GM19238 (cell line): Measurements from ENCODE around the gene PIGQ.

Experiments used
- DNase-seq: peaks from one replicate; pipeline ENCODE4 v3.0.0; 2011; ENCODE audit warnings: low spot score; ENCODE audit not compliant: insufficient read length

PIGQ gene

GRCh38 chr16:569445-570254, at the start of gene PIGQ:
Gene PIGQ (plus strand): TSS chr16:569968. CDS start chr16:574075, 4,107 bp downstream.
- DNase-seq: peak; percentile 96

GRCh38 chr16:520847-521246, 48.9 kb upstream of the PIGQ start:
- no peak for DNase-seq

GRCh38 chr16:521381-522210, 48.2 kb upstream of the PIGQ start:
- DNase-seq: no peak

GRCh38 chr16:522320-523096, 47.3 kb upstream of the PIGQ start:
- no peak for DNase-seq

- no peak for DNase-seq
Observed at GRCh38 chr16:523097-523741, 46.5 kb upstream of the PIGQ start.

GRCh38 chr16:524274-525040, 45.3 kb upstream of the PIGQ start:
- DNase-seq: no peak

- no peak for DNase-seq
Observed at GRCh38 chr16:525123-525519, 44.6 kb upstream of the PIGQ start.

- peak; percentile 54 for DNase-seq
Observed at GRCh38 chr16:525520-526180, 44.1 kb upstream of the PIGQ start.

GRCh38 chr16:526181-527014, 43.4 kb upstream of the PIGQ start:
- DNase-seq: no peak

- DNase-seq: peak; percentile 86
Observed at GRCh38 chr16:527015-527903, 42.5 kb upstream of the PIGQ start, which contains the start of gene CAPN15. Gene CAPN15 (plus strand): TSS chr16:527712. CDS start chr16:546839, 19,127 bp downstream.

- DNase-seq: no peak
Observed at GRCh38 chr16:528111-529011, 41.4 kb upstream of the PIGQ start.

- DNase-seq: no peak
Observed at GRCh38 chr16:529012-529575, 40.7 kb upstream of the PIGQ start.

GRCh38 chr16:530111-530817, 39.5 kb upstream of the PIGQ start:
- no peak for DNase-seq

GRCh38 chr16:531494-532125, 38.2 kb upstream of the PIGQ start:
- DNase-seq: no peak

- DNase-seq: no peak
Observed at GRCh38 chr16:533391-534123, 36.2 kb upstream of the PIGQ start.
